RWPE2 (cell line): ENCODE results near the gene HSPA12A.

Experiments
- ATAC-seq: fragments of 200-7000 bp; cut with Tn5 transposase; 3 replicates; pipeline ENCODE4 v1.9.1; 2021; ENCODE audit warnings: low read depth
- DNase-seq: peaks from one replicate; pipeline ENCODE4 v3.0.0-alpha.2; 2020; ENCODE audit warnings: low spot score
- H3K27ac ChIP-seq: fragments of 450-650 bp; 2 replicates; pipeline ENCODE4 v1.5.1; 2017; ENCODE audit warnings: mild to moderate bottlenecking; ENCODE audit not compliant: poor library complexity, severe bottlenecking
- H3K27me3 ChIP-seq: fragments of 250-450 bp; sonication (Bioruptor Pico); 2 replicates; pipeline ENCODE4 v1.5.1; 2021; ENCODE audit warnings: mild to moderate bottlenecking, moderate library complexity; ENCODE audit not compliant: insufficient read depth, poor library complexity, severe bottlenecking
- H3K36me3 ChIP-seq: fragments of 250-450 bp; sonication (Bioruptor Pico); 2 replicates; pipeline ENCODE4 v1.5.1; 2020; ENCODE audit warnings: low read depth, mild to moderate bottlenecking, moderate library complexity
- H3K4me1 ChIP-seq: fragments of 250-450 bp; sonication (Bioruptor Pico); 2 replicates; pipeline ENCODE4 v1.5.1; 2021; ENCODE audit warnings: mild to moderate bottlenecking, moderate library complexity; ENCODE audit not compliant: insufficient read depth, poor library complexity, severe bottlenecking
- H3K4me3 ChIP-seq: fragments of 250-450 bp; sonication (Bioruptor Pico); 2 replicates; pipeline ENCODE4 v1.5.1; 2021; ENCODE audit warnings: mild to moderate bottlenecking, moderate library complexity; ENCODE audit not compliant: severe bottlenecking
- H3K9me3 ChIP-seq: fragments of 250-450 bp; sonication (Bioruptor Pico); 2 replicates; pipeline ENCODE4 v1.5.1; 2021; ENCODE audit warnings: mild to moderate bottlenecking, moderate library complexity; ENCODE audit not compliant: severe bottlenecking
- TF ChIP-seq, protein P1 (sequence below): fragments of 450-650 bp; IDR thresholded peaks from one replicate; pipeline ENCODE4 v1.5.1; 2017; ENCODE audit warnings: mild to moderate bottlenecking, moderate library complexity; ENCODE audit not compliant: poor library complexity, severe bottlenecking

The HSPA12A gene

DNA sequence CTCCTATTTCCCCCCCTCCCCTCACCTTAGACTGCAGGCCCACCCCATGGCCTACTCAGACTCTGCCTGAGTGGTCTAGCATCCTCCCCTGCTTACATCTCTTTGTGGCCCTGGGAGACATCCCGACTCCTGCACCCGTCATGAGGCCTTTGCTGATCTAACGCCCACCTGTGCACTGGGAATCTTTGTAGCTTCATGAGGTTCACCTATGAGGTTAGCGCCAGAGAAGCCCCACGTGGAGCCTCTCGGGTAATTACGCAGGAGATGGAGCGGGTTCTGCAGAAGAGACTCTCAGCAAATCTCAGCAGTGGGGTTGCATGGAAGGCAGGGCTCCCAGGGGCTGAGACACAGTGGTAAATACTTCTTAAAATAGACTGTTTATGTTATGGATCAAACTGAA lies 43.5 kb upstream of the HSPA12A start:
- H3K4me3 ChIP-seq: no peak overlapping the region
- no peak overlapping the region for H3K27ac ChIP-seq
- DNase-seq (no peak), ATAC-seq (no peak)
- no peaks in the 10 kb centered on the region for H3K4me1 ChIP-seq
- H3K9me3 ChIP-seq: no peaks in the 10 kb centered on the region
- TF ChIP-seq, protein P1, sequence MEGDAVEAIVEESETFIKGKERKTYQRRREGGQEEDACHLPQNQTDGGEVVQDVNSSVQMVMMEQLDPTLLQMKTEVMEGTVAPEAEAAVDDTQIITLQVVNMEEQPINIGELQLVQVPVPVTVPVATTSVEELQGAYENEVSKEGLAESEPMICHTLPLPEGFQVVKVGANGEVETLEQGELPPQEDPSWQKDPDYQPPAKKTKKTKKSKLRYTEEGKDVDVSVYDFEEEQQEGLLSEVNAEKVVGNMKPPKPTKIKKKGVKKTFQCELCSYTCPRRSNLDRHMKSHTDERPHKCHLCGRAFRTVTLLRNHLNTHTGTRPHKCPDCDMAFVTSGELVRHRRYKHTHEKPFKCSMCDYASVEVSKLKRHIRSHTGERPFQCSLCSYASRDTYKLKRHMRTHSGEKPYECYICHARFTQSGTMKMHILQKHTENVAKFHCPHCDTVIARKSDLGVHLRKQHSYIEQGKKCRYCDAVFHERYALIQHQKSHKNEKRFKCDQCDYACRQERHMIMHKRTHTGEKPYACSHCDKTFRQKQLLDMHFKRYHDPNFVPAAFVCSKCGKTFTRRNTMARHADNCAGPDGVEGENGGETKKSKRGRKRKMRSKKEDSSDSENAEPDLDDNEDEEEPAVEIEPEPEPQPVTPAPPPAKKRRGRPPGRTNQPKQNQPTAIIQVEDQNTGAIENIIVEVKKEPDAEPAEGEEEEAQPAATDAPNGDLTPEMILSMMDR: no peak
- H3K27me3 ChIP-seq: no peaks in the 10 kb centered on the region
- no peaks in the 10 kb centered on the region for H3K36me3 ChIP-seq

DNA sequence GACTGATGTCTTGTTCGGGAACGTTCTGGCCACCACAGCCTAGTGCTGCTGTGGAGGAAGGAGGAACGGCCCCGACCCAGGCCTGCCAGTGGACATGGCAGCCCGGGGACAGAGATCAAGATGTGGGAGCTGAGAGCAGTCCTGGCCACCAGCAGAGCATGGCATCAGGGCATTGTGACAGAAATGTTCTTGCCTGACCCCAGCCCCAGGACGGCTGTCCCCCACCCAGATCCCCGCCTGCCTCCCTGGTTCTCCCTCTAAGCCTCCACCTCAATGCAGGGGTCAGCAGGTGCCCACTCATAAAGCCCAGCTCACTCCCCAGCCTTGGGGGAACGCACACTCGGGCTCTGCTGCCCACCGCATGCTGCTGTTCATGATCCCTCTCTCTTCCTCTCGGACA lies 42.9 kb upstream of the HSPA12A start:
- DNase-seq: no peak
- Histone ChIP-seq H3K27ac (no peak overlapping the region), H3K4me3 (no peak overlapping the region), H3K9me3 (no peaks in the 10 kb centered on the region), H3K36me3 (no peaks in the 10 kb centered on the region), H3K4me1 (peaks cover 4% of the 10 kb centered on the region), H3K27me3 (no peaks in the 10 kb centered on the region)
- TF ChIP-seq, protein P1: no peak
- no peak for ATAC-seq

DNA sequence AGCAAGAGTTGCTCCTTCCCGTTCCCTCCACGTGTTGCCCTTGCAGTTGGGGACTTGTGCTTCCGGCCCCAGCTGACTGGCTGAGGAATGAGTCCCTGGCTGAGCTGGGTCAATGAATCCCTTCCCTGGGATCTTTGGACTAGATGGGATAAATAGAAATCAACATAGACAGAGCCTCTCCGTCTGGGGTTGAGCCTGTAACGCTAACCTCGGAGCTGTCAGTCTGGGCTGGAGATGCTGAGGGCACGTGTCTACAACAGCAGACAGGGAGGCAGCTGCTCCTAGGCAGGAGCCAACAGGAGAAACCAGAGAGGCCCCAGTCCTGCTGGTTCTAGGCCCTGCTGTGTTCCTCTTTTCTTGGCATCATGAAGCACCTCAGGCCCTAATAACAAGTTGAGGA lies 42.3 kb upstream of the HSPA12A start:
- ATAC-seq (no peak), DNase-seq (no peak)
- Histone ChIP-seq H3K36me3 (no peaks in the 10 kb centered on the region), H3K4me3 (no peak overlapping the region), H3K9me3 (no peaks in the 10 kb centered on the region), H3K27me3 (no peaks in the 10 kb centered on the region), H3K4me1 (peaks cover 4% of the 10 kb centered on the region), H3K27ac (no peak overlapping the region)
- TF ChIP-seq, protein P1: no peak

DNA sequence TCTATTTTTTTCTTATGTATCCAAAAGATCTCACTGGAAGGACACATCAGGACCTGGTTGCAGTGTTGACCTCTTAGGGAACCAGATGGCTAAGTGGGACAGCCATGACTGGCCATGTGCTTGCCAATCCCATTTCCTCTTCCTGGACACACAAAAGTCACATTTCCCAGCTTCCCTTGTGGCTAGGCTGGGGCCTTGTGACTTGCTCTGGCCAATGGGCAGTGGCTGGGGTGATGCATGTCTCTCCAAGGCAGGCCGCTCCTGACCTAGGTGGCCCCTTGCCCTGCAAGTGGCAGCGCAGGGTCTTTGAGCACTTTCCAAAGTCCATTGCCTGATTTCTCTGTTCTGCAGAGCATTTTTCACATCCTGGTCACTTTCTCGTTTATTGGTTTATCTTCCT lies 41.7 kb upstream of the HSPA12A start:
- no peak for DNase-seq
- no peak overlapping the region for H3K4me3 ChIP-seq
- no peaks in the 10 kb centered on the region for H3K36me3 ChIP-seq
- peaks cover 4% of the 10 kb centered on the region for H3K4me1 ChIP-seq
- no peak for ATAC-seq
- no peak overlapping the region for H3K27ac ChIP-seq
- TF ChIP-seq, protein P1: no peak
- no peaks in the 10 kb centered on the region for H3K27me3 ChIP-seq
- H3K9me3 ChIP-seq: no peaks in the 10 kb centered on the region

DNA sequence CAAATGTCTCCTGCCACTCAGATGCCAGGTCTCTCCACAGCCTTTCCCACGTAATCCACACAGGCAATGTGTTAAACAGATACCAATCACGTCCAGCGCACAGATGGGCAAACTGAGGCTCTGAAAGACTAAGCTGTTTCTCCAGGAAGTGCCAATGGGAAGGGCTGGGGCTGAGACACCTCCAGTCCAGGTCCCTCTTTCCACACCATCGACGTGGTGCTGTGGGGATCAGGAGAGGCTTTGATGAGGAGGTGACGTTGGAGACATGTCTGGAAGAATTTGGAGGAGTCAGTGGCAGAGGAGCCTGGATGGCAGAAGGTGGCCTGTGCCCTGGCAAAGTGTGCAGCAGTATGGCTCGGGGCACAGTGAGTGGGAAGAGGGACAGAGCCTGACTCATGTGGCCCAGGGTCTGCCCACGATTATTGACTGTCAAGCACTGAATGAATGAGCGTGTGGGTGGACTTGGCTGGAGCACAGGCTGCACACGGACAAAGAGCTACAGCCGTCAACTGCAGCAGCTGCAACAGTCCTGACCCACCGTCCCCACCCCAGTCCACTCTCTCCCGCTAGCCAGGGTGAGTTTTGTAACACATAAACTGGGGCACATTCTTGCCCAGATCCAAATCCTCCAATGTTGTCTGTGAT lies 40.8 kb upstream of the HSPA12A start:
- ATAC-seq: no peak
- H3K27ac ChIP-seq: no peak overlapping the region
- H3K4me3 ChIP-seq: no peak overlapping the region
- DNase-seq: no peak
- H3K36me3 ChIP-seq: no peaks in the 10 kb centered on the region
- H3K9me3 ChIP-seq: no peaks in the 10 kb centered on the region
- no peaks in the 10 kb centered on the region for H3K27me3 ChIP-seq
- TF ChIP-seq, protein P1: no peak
- peaks cover 4% of the 10 kb centered on the region for H3K4me1 ChIP-seq
